VCaP (cell line): Measurements from ENCODE around the gene DHFR.

Experiments
- H3K27ac ChIP-seq: fragments of 450-650 bp; 2 replicates; pipeline ENCODE4 v1.5.1; 2017
- CTCF ChIP-seq: fragments of 450-650 bp; conservative IDR thresholded peaks from 2 replicates; pipeline ENCODE4 v1.5.1; 2017; ENCODE audit warnings: mild to moderate bottlenecking, moderate library complexity

DHFR gene

GRCh38 chr5:80696450-80696849 lies 41.7 kb upstream of the DHFR start:
- H3K27ac ChIP-seq = no peak overlapping the region
- no peak for TF ChIP-seq CTCF

GRCh38 chr5:80695666-80696065 lies 40.9 kb upstream of the DHFR start:
- no peak overlapping the region for H3K27ac ChIP-seq
- no peak for TF ChIP-seq CTCF

- H3K27ac ChIP-seq = no peak overlapping the region
- no peak for TF ChIP-seq CTCF
Observed at GRCh38 chr5:80689627-80690026, 34.8 kb upstream of the DHFR start.

- H3K27ac ChIP-seq = no peak overlapping the region
- TF ChIP-seq CTCF = no peak
Observed at GRCh38 chr5:80688648-80689420, 34.1 kb upstream of the DHFR start.

GRCh38 chr5:80686757-80687156 lies 32.0 kb upstream of the DHFR start:
- TF ChIP-seq CTCF = peak; percentile 49
- peak overlapping the region; percentile 28; the same call in 1 of the 2 replicates for H3K27ac ChIP-seq

GRCh38 chr5:80676706-80677105 lies 21.9 kb upstream of the DHFR start:
- TF ChIP-seq CTCF = no peak
- no peak overlapping the region for H3K27ac ChIP-seq

- H3K27ac ChIP-seq = peak overlapping the region; percentile 51; the same call in 1 of the 2 replicates
- peak; percentile 80 for TF ChIP-seq CTCF
Observed at GRCh38 chr5:80672140-80672736, 17.5 kb upstream of the DHFR start.
